HCT116 (cell line): ENCODE measurements around the gene DCUN1D5. TPM values are rescaled to one million over a fixed set of nuclear protein-coding genes. Genes with fewer than 3 reads are reported as not detected.

Source experiments
- ATAC-seq: fragments of 200-7000 bp; cut with Tn5 transposase; 2 replicates; pipeline ENCODE4 v1.9.1; 2020; ENCODE audit warnings: mild to moderate bottlenecking, moderate library complexity
- BruUV-seq: library from RNA; stranded (reverse); fragments of 400-500 nt; replicated peaks from 2 replicates; lab custom pipeline; 2021; lab: Mats Ljungman, UMichigan
- CTCF ChIA-PET: fragments of 300-600 bp; sonication (Branson Sonifier 250); formaldehyde crosslinking; loops from one replicate; lab custom pipeline; 2021; ENCODE audit warnings: antibody characterized with exemption; lab: Charles Lee
- POLR2A ChIA-PET: fragments of 300-600, 350-600 bp; sonication (Branson Sonifier 250); formaldehyde crosslinking; loops from one replicate; lab custom pipeline; 2021; ENCODE audit warnings: antibody characterized with exemption; lab: Charles Lee
- RAD21 ChIA-PET, 2 experiments: fragments of 300-600 bp; sonication (Branson Sonifier 250); formaldehyde crosslinking; loops; one replicate each; lab custom pipeline; 2023; ENCODE audit warnings: low total read pairs in 2 of 2; ENCODE audit not compliant: uncharacterized antibody in 2 of 2, unreplicated experiment in 2 of 2, low non-redundant PET in 1 of 2; lab: Charles Lee
- DNase-seq: peaks from one replicate; pipeline ENCODE4 v3.0.0-alpha.2; 2010; ENCODE audit warnings: low read depth, low spot score
- H2AFZ ChIP-seq: fragments of 200-600 bp; shearing (Covaris generic), sonication (generic); 2 replicates; pipeline ENCODE4 v1.6.1; 2017; ENCODE audit warnings: low read depth, mixed run types, mixed read lengths, antibody characterized with exemption, low read length; ENCODE audit not compliant: poor library complexity, severe bottlenecking
- H3K27ac ChIP-seq: 2 replicates; pipeline ENCODE4 v1.5.1; 2012; ENCODE audit warnings: low read depth, low read length
- H3K27me3 ChIP-seq: fragments of 200-600 bp; sonication (generic); 2 replicates; pipeline ENCODE4 v1.6.1; 2016; ENCODE audit warnings: mixed run types, low read length, mixed read lengths; ENCODE audit not compliant: insufficient read depth
- H3K36me3 ChIP-seq, 2 experiments: fragments of 200-500 bp in 1 of 2; fragments of 200-600 bp in 1 of 2; sonication (Bioruptor generic) in 1 of 2; sonication (generic) in 1 of 2; 2 replicates each; pipeline versions ENCODE4 v1.5.1 to v1.6.1; 2014 to 2016; ENCODE audit warnings: low read length in 2 of 2, inconsistent platforms in 1 of 2, mixed read lengths in 1 of 2, mixed run types in 1 of 2; ENCODE audit not compliant: insufficient read depth in 2 of 2, control insufficient read depth in 1 of 2
- H3K4me1 ChIP-seq, 2 experiments: fragments of 200-600 bp in 1 of 2; sonication (generic) in 1 of 2; 2 replicates each; pipeline versions ENCODE4 v1.5.1 to v1.6.1; 2012 to 2017; ENCODE audit warnings: low read length in 2 of 2, inconsistent platforms in 1 of 2, mild to moderate bottlenecking in 1 of 2, mixed read lengths in 1 of 2, mixed run types in 1 of 2, moderate library complexity in 1 of 2; ENCODE audit not compliant: insufficient read depth in 2 of 2, control insufficient read depth in 1 of 2
- H3K4me2 ChIP-seq: fragments of 200-600 bp; sonication (generic); 2 replicates; pipeline ENCODE4 v1.6.1; 2017; ENCODE audit warnings: mixed run types, low read length, mixed read lengths
- H3K4me3 ChIP-seq, 2 experiments: fragments of 200-600 bp in 1 of 2; sonication (generic) in 1 of 2; replicated peaks in 1 of 2; 2 replicates each; pipeline ENCODE4 v1.5.1; 2011 to 2016; ENCODE audit warnings: low read length in 2 of 2, control low read depth in 1 of 2, low read depth in 1 of 2, mild to moderate bottlenecking in 1 of 2, mixed read lengths in 1 of 2, mixed run types in 1 of 2
- H3K79me2 ChIP-seq: fragments of 200-600 bp; sonication (generic); 2 replicates; pipeline ENCODE4 v1.6.1; 2017; ENCODE audit warnings: mild to moderate bottlenecking, mixed run types, low read length, moderate library complexity, mixed read lengths; ENCODE audit not compliant: insufficient read depth
- H3K9ac ChIP-seq: fragments of 200-600 bp; sonication (generic); 2 replicates; pipeline ENCODE4 v1.6.1; 2016; ENCODE audit warnings: low read length, mixed read lengths
- H3K9me2 ChIP-seq: fragments of 200-600 bp; sonication (generic), shearing (Covaris generic); 2 replicates; pipeline ENCODE4 v1.6.1; 2017; ENCODE audit warnings: mixed run types, mild to moderate bottlenecking, moderate library complexity; ENCODE audit not compliant: insufficient read depth
- H3K9me3 ChIP-seq, 2 experiments: fragments of 200-500 bp in 1 of 2; fragments of 200-600 bp in 1 of 2; sonication (Bioruptor generic) in 1 of 2; sonication (generic) in 1 of 2; 2 replicates each; pipeline ENCODE4 v1.6.1; 2014 to 2017; ENCODE audit warnings: low read length in 2 of 2, mixed read lengths in 2 of 2, inconsistent platforms in 1 of 2, low read depth in 1 of 2, mild to moderate bottlenecking in 1 of 2, mixed run types in 1 of 2, moderate library complexity in 1 of 2; ENCODE audit not compliant: control insufficient read depth in 1 of 2, insufficient read depth in 1 of 2
- H4K20me1 ChIP-seq: fragments of 200-600 bp; sonication (generic), shearing (Covaris generic); 2 replicates; pipeline ENCODE4 v1.6.1; 2017; ENCODE audit warnings: mixed run types, mild to moderate bottlenecking, moderate library complexity; ENCODE audit not compliant: insufficient read depth
- CBX3 ChIP-seq: IDR thresholded peaks from 2 replicates; pipeline ENCODE4 v1.6.1; 2012; ENCODE audit warnings: low read depth
- EZH2phosphoT487 ChIP-seq: fragments of 200-600 bp; IDR thresholded peaks from 2 replicates; pipeline ENCODE4 v1.6.1; 2018; ENCODE audit warnings: antibody characterized with exemption, borderline replicate concordance
- SP1 ChIP-seq: IDR thresholded peaks from 2 replicates; pipeline ENCODE4 v1.6.1; 2012; ENCODE audit warnings: low read depth
- intact Hi-C: fragments of 100-400 bp; cut with micrococcal nuclease; formaldehyde crosslinking; loops from 2 replicates; pipeline ENCODE4 v1.10.0; 2022
- total RNA-seq: library from RNA; stranded (reverse); gene quantifications from one replicate; pipeline ENCODE4 v1.2.1, GENCODE V29; 2021; ENCODE audit not compliant: unreplicated experiment
- TF ChIP-seq, protein P1 (sequence below): IDR thresholded peaks from 2 replicates; pipeline ENCODE4 v1.6.1; 2011; ENCODE audit warnings: mild to moderate bottlenecking, low read length, moderate library complexity; ENCODE audit not compliant: insufficient replicate concordance; ENCODE audit errors: extremely low read depth

The DCUN1D5 gene
- total RNA-seq, 1 experiment from 2014 or later, result 60.1 TPM

DNA sequence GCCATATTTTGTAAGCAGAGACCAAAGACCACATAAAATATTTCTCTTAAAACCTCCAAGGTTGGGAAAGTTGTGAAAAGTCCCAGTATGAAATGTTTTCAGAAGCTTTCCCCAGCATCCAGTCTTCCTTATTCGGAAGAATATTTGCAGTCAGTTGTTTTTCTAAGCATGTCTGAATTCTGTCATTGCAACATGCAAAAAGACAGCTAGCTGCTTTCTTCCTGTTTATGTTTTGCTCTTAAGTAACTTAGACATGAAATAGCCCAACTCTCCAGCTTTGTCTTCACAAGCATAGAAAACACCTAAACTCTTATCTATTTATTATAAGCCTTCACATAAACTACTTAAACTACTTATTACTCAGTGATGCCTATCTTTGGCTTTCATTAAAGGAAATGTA is 78.5 kb downstream of the DCUN1D5 start:
- DNase-seq (no peak), ATAC-seq (no peak)
- Histone ChIP-seq H3K9me3 (no peaks in the 10 kb centered on the region), H3K36me3 (no peaks in the 10 kb centered on the region), H3K4me2 (no peak overlapping the region), H3K27me3 (no peaks in the 10 kb centered on the region), H3K79me2 (no peaks in the 10 kb centered on the region), H2AFZ (no peak overlapping the region), H3K9ac (no peak overlapping the region), H3K4me1 (no peaks in the 10 kb centered on the region), H3K27ac (no peak overlapping the region), H3K9me2 (no peaks in the 10 kb centered on the region), H4K20me1 (no peaks in the 10 kb centered on the region), H3K4me3 (no peak overlapping the region)
- POLR2A ChIA-PET, result no interaction called here
- intact Hi-C loops, result no loop called here
- no TSS peak for BruUV-seq
- RAD21 ChIA-PET, result no interaction called here
- CTCF ChIA-PET, result no interaction called here
- TF ChIP-seq, protein P1, sequence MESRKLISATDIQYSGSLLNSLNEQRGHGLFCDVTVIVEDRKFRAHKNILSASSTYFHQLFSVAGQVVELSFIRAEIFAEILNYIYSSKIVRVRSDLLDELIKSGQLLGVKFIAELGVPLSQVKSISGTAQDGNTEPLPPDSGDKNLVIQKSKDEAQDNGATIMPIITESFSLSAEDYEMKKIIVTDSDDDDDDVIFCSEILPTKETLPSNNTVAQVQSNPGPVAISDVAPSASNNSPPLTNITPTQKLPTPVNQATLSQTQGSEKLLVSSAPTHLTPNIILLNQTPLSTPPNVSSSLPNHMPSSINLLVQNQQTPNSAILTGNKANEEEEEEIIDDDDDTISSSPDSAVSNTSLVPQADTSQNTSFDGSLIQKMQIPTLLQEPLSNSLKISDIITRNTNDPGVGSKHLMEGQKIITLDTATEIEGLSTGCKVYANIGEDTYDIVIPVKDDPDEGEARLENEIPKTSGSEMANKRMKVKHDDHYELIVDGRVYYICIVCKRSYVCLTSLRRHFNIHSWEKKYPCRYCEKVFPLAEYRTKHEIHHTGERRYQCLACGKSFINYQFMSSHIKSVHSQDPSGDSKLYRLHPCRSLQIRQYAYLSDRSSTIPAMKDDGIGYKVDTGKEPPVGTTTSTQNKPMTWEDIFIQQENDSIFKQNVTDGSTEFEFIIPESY, result no peak
- TF ChIP-seq CBX3, result no peak
- TF ChIP-seq EZH2phosphoT487, result no peak
- TF ChIP-seq SP1, result no peak

Other genes starting within 250 kb of the DCUN1D5 start
- gene MMP3, start 248.6 kb downstream of the DCUN1D5 start, total RNA-seq, result not detected
- gene MMP12, start 217.2 kb downstream of the DCUN1D5 start, total RNA-seq, result not detected
- gene MMP13, start 136.4 kb downstream of the DCUN1D5 start, total RNA-seq, result not detected
- gene DYNC2H1, start 17.3 kb upstream of the DCUN1D5 start, total RNA-seq, result 1.5 TPM